Duodenal mucosa (tissue), 2 donors: ENCODE measurements around the gene ADGB.
A peak's percentile ranks its signal among the peaks of the same experiment; 100 is the strongest.

Source experiments
- H3K27ac ChIP-seq: one replicate; pipeline ENCODE4 v1.7.0; 2013; ENCODE audit warnings: low read depth, low read length
- H3K27me3 ChIP-seq, 2 donors: one replicate each; pipeline ENCODE4 v1.7.0; 2013; ENCODE audit warnings: low read length in 2 of 2, control low read depth in 1 of 2; ENCODE audit not compliant: insufficient read depth in 2 of 2, control insufficient read depth in 1 of 2
- H3K36me3 ChIP-seq, 2 donors: one replicate each; pipeline ENCODE4 v1.7.0; 2013; ENCODE audit warnings: low read length in 2 of 2, control low read depth in 1 of 2; ENCODE audit not compliant: insufficient read depth in 2 of 2, control insufficient read depth in 1 of 2
- H3K4me1 ChIP-seq, 2 donors: one replicate each; pipeline ENCODE4 v1.7.0; 2013; ENCODE audit warnings: low read length in 2 of 2, control low read depth in 1 of 2; ENCODE audit not compliant: insufficient read depth in 2 of 2, control insufficient read depth in 1 of 2
- H3K4me3 ChIP-seq, 2 donors: one replicate each; pipeline ENCODE4 v1.7.0; 2013; ENCODE audit warnings: low read length in 2 of 2, low read depth in 1 of 2
- H3K9ac ChIP-seq, 2 donors: one replicate each; pipeline ENCODE4 v1.7.0; 2013; ENCODE audit warnings: low read length in 2 of 2, low read depth in 1 of 2
- H3K9me3 ChIP-seq, 2 donors: one replicate each; pipeline ENCODE4 v1.7.0; 2013; ENCODE audit warnings: low read length in 2 of 2, control low read depth in 1 of 2; ENCODE audit not compliant: control insufficient read depth in 1 of 2

Gene ADGB

GRCh38 chr6:146709036-146709622 is 110.4 kb downstream of the ADGB start:
- Histone ChIP-seq H3K4me3 (no peak overlapping the region), H3K9me3 (no peaks in the 10 kb centered on the region), H3K27ac (no peak overlapping the region), H3K9ac (no peak overlapping the region), H3K4me1 (no peaks in the 10 kb centered on the region), H3K36me3 (no peaks in the 10 kb centered on the region), H3K27me3 (no peaks in the 10 kb centered on the region)

DNA sequence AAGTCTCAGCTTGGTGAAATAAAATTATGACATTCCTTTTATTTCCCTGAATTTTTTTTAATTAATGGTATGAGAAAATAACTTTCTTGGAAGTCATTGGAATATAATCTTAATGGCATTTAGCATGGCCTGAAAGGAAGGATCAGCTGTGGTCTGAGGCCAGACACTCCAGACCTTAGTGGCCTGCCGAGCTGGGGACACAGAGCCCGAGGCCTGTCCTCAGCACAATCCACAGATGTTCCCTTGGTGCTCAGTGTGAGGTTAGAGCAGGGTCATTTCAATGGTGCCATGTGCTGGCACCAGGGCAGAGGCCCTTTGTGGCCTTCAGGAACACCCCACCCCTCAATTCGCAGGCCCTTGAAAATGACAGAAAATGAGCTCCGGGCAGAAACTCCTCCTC is 120.6 kb downstream of the ADGB start:
- H3K4me1 ChIP-seq = no peaks in the 10 kb centered on the region
- H3K27me3 ChIP-seq = no peaks in the 10 kb centered on the region

GRCh38 chr6:146739696-146740095 is 140.9 kb downstream of the ADGB start:
- no peak overlapping the region for H3K9ac ChIP-seq
- no peaks in the 10 kb centered on the region for H3K27me3 ChIP-seq
- H3K9me3 ChIP-seq = no peaks in the 10 kb centered on the region
- H3K4me3 ChIP-seq = no peak overlapping the region
- no peak overlapping the region for H3K27ac ChIP-seq
- H3K4me1 ChIP-seq = no peaks in the 10 kb centered on the region
- H3K36me3 ChIP-seq = no peaks in the 10 kb centered on the region

More for the DNA sequence above, 120.6 kb downstream of the ADGB start:
- no peak overlapping the region for H3K9ac ChIP-seq
- no peak overlapping the region for H3K27ac ChIP-seq
- no peaks in the 10 kb centered on the region for H3K36me3 ChIP-seq
- no peak overlapping the region for H3K4me3 ChIP-seq
- no peaks in the 10 kb centered on the region for H3K9me3 ChIP-seq

DNA sequence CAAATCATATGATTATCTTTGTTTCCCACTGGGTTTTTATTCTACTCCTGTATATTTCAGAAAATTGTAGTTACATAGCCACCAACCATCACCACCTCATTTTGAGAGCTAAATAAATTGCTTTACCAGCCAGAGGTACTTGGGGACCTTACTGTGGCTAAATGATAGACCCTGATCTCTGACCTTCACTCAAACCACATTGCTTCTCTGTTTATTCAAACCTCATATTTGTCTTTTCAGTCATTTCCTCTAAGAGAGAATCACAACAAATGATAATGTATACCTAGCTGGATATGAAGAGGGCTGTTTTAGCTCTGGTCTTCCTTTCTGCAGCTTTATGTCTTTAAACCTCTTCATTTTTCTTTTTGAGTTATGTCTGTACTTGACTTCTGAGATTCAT is 142.8 kb downstream of the ADGB start:
- Histone ChIP-seq H3K4me3 (no peak overlapping the region), H3K9ac (no peak overlapping the region), H3K9me3 (no peaks in the 10 kb centered on the region), H3K27ac (no peak overlapping the region), H3K36me3 (no peaks in the 10 kb centered on the region), H3K4me1 (no peaks in the 10 kb centered on the region), H3K27me3 (no peaks in the 10 kb centered on the region)

DNA sequence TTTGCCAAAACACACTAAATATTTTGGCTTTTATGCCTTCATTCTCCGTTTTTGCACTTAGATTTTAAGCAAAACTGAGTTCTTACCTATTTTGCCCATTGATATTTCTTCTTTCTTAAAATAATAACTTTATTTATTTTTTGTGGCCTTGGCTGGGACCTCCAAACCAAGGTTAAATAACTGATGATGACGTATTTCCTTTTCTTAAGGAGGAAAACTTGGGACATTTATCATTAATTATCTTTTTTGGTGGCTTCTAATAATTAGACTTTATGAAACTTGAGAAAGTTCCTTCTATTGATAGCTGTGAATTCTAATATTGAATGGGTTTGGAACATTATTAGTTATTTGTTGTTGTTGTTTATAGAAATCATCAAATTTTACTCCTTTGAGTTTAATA is 154.5 kb downstream of the ADGB start:
- no peak overlapping the region for H3K27ac ChIP-seq
- H3K9ac ChIP-seq = no peak overlapping the region
- H3K4me1 ChIP-seq = no peaks in the 10 kb centered on the region
- H3K27me3 ChIP-seq = no peaks in the 10 kb centered on the region
- H3K4me3 ChIP-seq = no peak overlapping the region
- H3K36me3 ChIP-seq = no peaks in the 10 kb centered on the region
- H3K9me3 ChIP-seq = no peaks in the 10 kb centered on the region

GRCh38 chr6:146767632-146768031 is 168.9 kb downstream of the ADGB start:
- Histone ChIP-seq H3K4me1 (peaks cover 0 to 5% of the 10 kb centered on the region in 2 donors), H3K4me3 (no peak overlapping the region), H3K9ac (no peak overlapping the region), H3K27me3 (no peaks in the 10 kb centered on the region), H3K9me3 (no peaks in the 10 kb centered on the region), H3K36me3 (no peaks in the 10 kb centered on the region), H3K27ac (no peak overlapping the region)

GRCh38 chr6:146768722-146769121 is 169.9 kb downstream of the ADGB start:
- Histone ChIP-seq H3K27me3 (no peaks in the 10 kb centered on the region), H3K36me3 (no peaks in the 10 kb centered on the region), H3K4me3 (no peak overlapping the region), H3K9me3 (no peaks in the 10 kb centered on the region), H3K27ac (no peak overlapping the region), H3K4me1 (peaks cover 0 to 5% of the 10 kb centered on the region in 2 donors), H3K9ac (no peak overlapping the region)

DNA sequence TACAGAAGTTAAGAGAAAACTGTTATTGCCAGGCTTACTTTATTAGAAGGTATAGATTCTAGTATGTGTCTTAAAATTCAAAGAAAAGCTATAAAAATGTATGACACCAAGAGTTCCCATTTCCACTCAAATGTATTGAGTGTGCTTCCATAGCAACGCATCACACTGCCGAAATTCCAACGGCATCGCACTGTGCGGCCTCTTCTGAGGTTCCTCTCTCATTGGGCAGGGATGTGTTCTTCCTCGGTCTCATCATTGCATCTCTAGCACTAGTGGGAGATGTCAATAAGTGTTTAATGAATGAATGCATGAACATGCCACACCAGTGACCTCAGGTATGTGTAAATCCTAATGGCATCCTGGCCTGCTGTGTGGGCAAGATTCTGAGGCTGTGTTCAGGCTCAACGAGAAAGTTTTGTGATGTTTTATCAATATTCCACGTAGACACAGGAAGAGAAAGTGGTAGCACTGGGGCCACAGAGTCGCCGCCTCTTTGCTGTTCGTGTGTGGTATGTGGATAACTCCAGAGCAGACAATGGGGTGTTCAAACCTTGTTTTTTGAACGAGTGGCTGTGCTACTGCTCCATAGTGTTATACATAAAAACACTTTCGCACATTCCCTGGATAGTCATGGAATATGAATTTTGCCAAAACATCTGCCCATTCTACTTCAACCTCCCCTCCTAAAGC is 171.6 kb downstream of the ADGB start:
- Histone ChIP-seq H3K4me3 (peak overlapping the region in 1 of 2 donors; percentile 30), H3K36me3 (no peaks in the 10 kb centered on the region), H3K9me3 (no peaks in the 10 kb centered on the region), H3K27me3 (no peaks in the 10 kb centered on the region), H3K27ac (no peak overlapping the region), H3K9ac (no peak overlapping the region), H3K4me1 (peaks cover 0 to 5% of the 10 kb centered on the region in 2 donors)

DNA sequence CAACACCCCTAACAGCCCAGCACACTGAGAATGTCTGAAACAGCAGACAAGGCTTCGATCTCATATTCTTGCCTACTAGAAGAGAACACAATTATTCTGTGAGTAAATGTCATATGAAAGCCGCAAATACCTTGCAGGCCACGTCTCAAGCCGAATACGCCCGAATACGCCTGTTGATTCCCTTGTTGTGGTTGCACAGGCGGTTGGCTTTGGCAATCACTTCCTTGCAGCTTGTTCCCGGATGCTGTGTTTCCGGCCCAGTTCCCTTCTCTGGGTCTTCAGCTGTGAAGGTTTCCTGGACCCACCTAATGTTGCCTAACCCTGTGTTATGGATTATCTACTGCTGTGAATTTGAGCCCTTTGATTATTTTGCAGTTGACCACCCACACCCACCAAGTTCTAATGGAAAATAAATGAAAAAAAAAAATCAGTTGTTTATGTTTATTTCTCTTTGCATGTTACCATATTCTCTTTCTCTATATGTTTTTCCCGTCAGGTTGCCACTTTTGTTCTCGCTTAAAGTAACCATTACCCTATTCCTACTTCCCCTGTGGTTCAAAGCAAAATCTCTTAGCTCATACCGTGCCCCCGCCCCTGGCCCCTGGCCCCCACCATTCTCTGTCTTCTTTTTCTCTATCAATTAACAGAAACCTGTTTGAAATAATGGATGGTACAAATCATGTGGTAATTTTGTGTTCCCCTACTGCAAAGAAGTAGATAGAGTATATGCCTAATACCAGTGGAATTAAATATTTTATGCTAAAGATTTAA is 172.4 kb downstream of the ADGB start:
- Histone ChIP-seq H3K27me3 (no peaks in the 10 kb centered on the region), H3K36me3 (no peaks in the 10 kb centered on the region), H3K9me3 (no peaks in the 10 kb centered on the region), H3K27ac (no peak overlapping the region), H3K4me3 (peak overlapping the region in 1 of 2 donors; percentile 30), H3K9ac (no peak overlapping the region), H3K4me1 (peaks cover 0 to 5% of the 10 kb centered on the region in 2 donors)

- Histone ChIP-seq H3K36me3 (no peaks in the 10 kb centered on the region), H3K9me3 (no peaks in the 10 kb centered on the region), H3K4me3 (no peak overlapping the region), H3K4me1 (peaks cover 0 to 5% of the 10 kb centered on the region in 2 donors), H3K9ac (no peak overlapping the region), H3K27ac (no peak overlapping the region), H3K27me3 (no peaks in the 10 kb centered on the region)
Measured at GRCh38 chr6:146775220-146775619, 176.4 kb downstream of the ADGB start.
